Endothelial cell of umbilical vein (primary cell): ENCODE results near the gene GVQW3. TPM values are rescaled to one million over a fixed set of nuclear protein-coding genes. Genes with fewer than 3 reads are reported as not detected.
A peak's percentile ranks its signal among the peaks of the same experiment; 100 is the strongest.

Experiments
- BruUV-seq: library from RNA; stranded (reverse); fragments of 400-500 nt; replicated peaks from 2 replicates; lab custom pipeline; 2021; lab: Mats Ljungman, UMichigan
- CTCF ChIA-PET: fragments of 300-600, 350-600 bp; sonication (Branson Sonifier 250); formaldehyde crosslinking; loops from one replicate; lab custom pipeline; 2021; ENCODE audit warnings: antibody characterized with exemption, inconsistent platforms; lab: Charles Lee
- POLR2A ChIA-PET: fragments of 300-600, 350-600 bp; sonication (Branson Sonifier 250); formaldehyde crosslinking; loops from one replicate; lab custom pipeline; 2021; ENCODE audit warnings: antibody characterized with exemption, inconsistent platforms; lab: Charles Lee
- DNase-seq: peaks from one replicate; pipeline ENCODE4 v3.0.0-alpha.2; 2011; ENCODE audit warnings: low read depth, low spot score
- FAIRE-seq: peaks from 2 replicates; lab custom pipeline; 2011; peaks lifted over from hg19 to GRCh38; lab: Jason Lieb, UNC
- H2AFZ ChIP-seq: 2 replicates; pipeline ENCODE4 v1.6.0; 2012; ENCODE audit warnings: low read depth, low read length, control low read depth, inconsistent platforms
- H3K27ac ChIP-seq: 2 replicates; pipeline ENCODE4 v1.5.1; 2011; ENCODE audit warnings: low read depth, mild to moderate bottlenecking, control low read depth, low read length, moderate library complexity; ENCODE audit not compliant: insufficient read depth
- H3K27me3 ChIP-seq, 2 experiments: 2 replicates each; pipeline versions ENCODE4 v1.6.0 to v1.6.1; 2011; ENCODE audit warnings: low read length in 2 of 2, mixed read lengths in 1 of 2; ENCODE audit not compliant: control insufficient read depth in 2 of 2, insufficient read depth in 2 of 2
- H3K36me3 ChIP-seq, 2 experiments: 2 replicates in 1 of 2; 3 replicates in 1 of 2; pipeline ENCODE4 v1.5.1; 2011; ENCODE audit warnings: low read length in 2 of 2, mild to moderate bottlenecking in 1 of 2, moderate library complexity in 1 of 2; ENCODE audit not compliant: control insufficient read depth in 2 of 2, insufficient read depth in 2 of 2; ENCODE audit errors: extremely low read depth in 1 of 2
- H3K4me1 ChIP-seq: 3 replicates; pipeline ENCODE4 v1.5.1; 2011; ENCODE audit warnings: mild to moderate bottlenecking, low read length; ENCODE audit not compliant: control insufficient read depth, insufficient read depth; ENCODE audit errors: extremely low read depth
- H3K4me2 ChIP-seq: 2 replicates; pipeline ENCODE4 v1.6.1; 2011; ENCODE audit warnings: low read length, control low read depth, mixed read lengths; ENCODE audit not compliant: insufficient read depth
- H3K4me3 ChIP-seq, 3 experiments: fragments of 200-600 bp in 1 of 3; sonication (generic), shearing (Covaris generic) in 1 of 3; replicated peaks in 1 of 3; 2 replicates each; pipeline ENCODE4 v1.5.1; 2011 to 2016; ENCODE audit warnings: control low read depth in 3 of 3, low read length in 3 of 3, mild to moderate bottlenecking in 2 of 3, inconsistent platforms in 1 of 3, low read depth in 1 of 3, moderate library complexity in 1 of 3; ENCODE audit not compliant: insufficient read depth in 1 of 3
- H3K79me2 ChIP-seq: 2 replicates; pipeline ENCODE4 v1.6.0; 2012; ENCODE audit warnings: low read length, inconsistent platforms; ENCODE audit not compliant: control insufficient read depth, insufficient read depth
- H3K9ac ChIP-seq: replicated peaks from 2 replicates; pipeline ENCODE3; 2011; ENCODE audit warnings: low read length, control low read depth; ENCODE audit not compliant: insufficient read depth; ENCODE audit errors: extremely low read depth
- H3K9me1 ChIP-seq: replicated peaks from 3 replicates; pipeline ENCODE4 v1.6.0; 2011; ENCODE audit warnings: mild to moderate bottlenecking, low read length; ENCODE audit not compliant: control insufficient read depth, insufficient read depth; ENCODE audit errors: extremely low read depth
- H3K9me3 ChIP-seq: replicated peaks from 2 replicates; pipeline ENCODE4 v1.5.1; 2012; ENCODE audit warnings: low read length, inconsistent platforms; ENCODE audit not compliant: control insufficient read depth, insufficient read depth
- H4K20me1 ChIP-seq: replicated peaks from 2 replicates; pipeline ENCODE3; 2011; ENCODE audit warnings: mild to moderate bottlenecking, low read length; ENCODE audit not compliant: control insufficient read depth, insufficient read depth; ENCODE audit errors: extremely low read depth
- CTCF ChIP-seq, 2 donors: IDR thresholded peaks; 1 replicate in 1 of 2; 2 replicates in 1 of 2; pipeline ENCODE4 v1.5.1; 2011; ENCODE audit warnings: low read length in 2 of 2, mild to moderate bottlenecking in 2 of 2, moderate library complexity in 2 of 2, control low read depth in 1 of 2, inconsistent platforms in 1 of 2, low read depth in 1 of 2; ENCODE audit not compliant: insufficient read depth in 1 of 2; ENCODE audit errors: extremely low read depth in 1 of 2
- FOS ChIP-seq: IDR thresholded peaks from 2 replicates; pipeline ENCODE4 v1.6.1; 2011; ENCODE audit warnings: mild to moderate bottlenecking, low read length, moderate library complexity, borderline replicate concordance; ENCODE audit not compliant: insufficient read depth
- JUN ChIP-seq: IDR thresholded peaks from 2 replicates; pipeline ENCODE4 v1.6.1; 2011; ENCODE audit warnings: borderline replicate concordance, low read depth; ENCODE audit not compliant: insufficient read length, insufficient read depth
- MAX ChIP-seq: IDR thresholded peaks from 2 replicates; pipeline ENCODE4 v1.6.1; 2011; ENCODE audit not compliant: insufficient read depth, insufficient read length
- MYC ChIP-seq: IDR thresholded peaks from one replicate; pipeline ENCODE4 v1.6.1; 2011; ENCODE audit warnings: mild to moderate bottlenecking, low read depth, low read length
- dilution Hi-C: fragments of 300-500 bp; cut with MboI; formaldehyde crosslinking; loops from one replicate; pipeline ENCODE4 v1.15.0; 2019; ENCODE audit warnings: low sequenced_read_pairs; ENCODE audit not compliant: extremely low pct_ligation_motif_present
- intact Hi-C: fragments of 100-400 bp; cut with micrococcal nuclease; formaldehyde crosslinking; loops from one replicate; pipeline ENCODE4 v1.10.0; 2022
- polyA plus RNA-seq, 4 experiments: library from polyadenylated mRNA; depleted of rRNA in 3 of 4; stranded (reverse) in 3 of 4; unstranded in 1 of 4; fragments of >200 nt; gene quantifications; 2 replicates each; pipeline versions ENCODE4 v1.2.1 to v1.2.3, GENCODE V29; 2011 to 2012; ENCODE audit warnings: missing spikeins in 1 of 4
- total RNA-seq: library from RNA; stranded (reverse); gene quantifications from 2 replicates; pipeline ENCODE4 v1.2.3, GENCODE V29; 2021

GVQW3 gene
- total and polyA plus RNA-seq, 2 donors (not counting 3 experiments of a cell fraction or from before 2014, with no cell fraction given): 1.0 to 2.8 TPM

GRCh38 chr11:76443268-76443980 lies 62.3 kb downstream of the GVQW3 start:
- Histone ChIP-seq H3K4me1 (peaks cover 12% of the 10 kb centered on the region), H3K79me2 (peaks cover 22% of the 10 kb centered on the region), H3K4me2 (peak overlapping the region; percentile 81), H2AFZ (peak overlapping the region; percentile 93), H3K27ac (peak overlapping the region; percentile 94), H3K4me3 (peak overlapping the region; percentile 83 to 96 (median 89)), H3K9me3 (no peaks in the 10 kb centered on the region), H3K36me3 (no peaks in the 10 kb centered on the region), H3K27me3 (no peaks in the 10 kb centered on the region), H3K9me1 (no peaks in the 10 kb centered on the region), H4K20me1 (no peaks in the 10 kb centered on the region), H3K9ac (peak overlapping the region; percentile 96)
- FAIRE-seq (no peak), DNase-seq (peak; percentile 21)
- ChIA-PET CTCF (no interaction called here), POLR2A (interaction anchor here (0.7 kb wide), 1 partner anchor 136 kb away, joined by 5 read pairs; no protein-coding TSS in a partner anchor)
- BruUV-seq: no TSS peak
- dilution Hi-C loops (no loop called here), intact Hi-C loops (no loop called here)
- TF ChIP-seq MYC: no peak
- no peak for TF ChIP-seq FOS
- no peak for TF ChIP-seq MAX
- TF ChIP-seq JUN: no peak
- TF ChIP-seq CTCF (IDR thresholded peaks at IDR 0.05; ENCODE audit: extremely low read depth in 1 of 2, insufficient read depth in 1 of 2, low read depth in 1 of 2, low read length in 2 of 2): no peak
